ENCODE results near the gene STAT3. TPM values are rescaled to one million over a fixed set of nuclear protein-coding genes. Genes with fewer than 3 reads are reported as not detected.

Gene STAT3
- polyA plus RNA-seq, 2 of the 4 experiments (the other 2 are of a cell fraction) = 72.8 to 97.8 TPM

DNA sequence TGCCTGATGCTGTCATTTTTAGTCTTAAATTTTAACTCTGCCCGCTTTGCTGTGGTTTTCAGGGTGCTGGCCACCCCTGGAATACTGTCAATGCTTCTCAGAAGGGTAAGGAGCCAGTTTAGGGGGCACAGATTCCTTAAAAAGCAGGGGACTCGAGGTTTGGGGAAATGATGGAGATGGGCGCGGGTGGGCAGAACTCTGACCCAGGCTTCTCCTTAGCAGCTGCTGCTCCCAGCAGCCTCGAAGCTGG, 76.3 kb downstream of the STAT3 start:
- ChIA-PET CTCF (interaction anchor here (0.6 to 31.0 kb wide), 50 partner anchors 9 to 351 kb away, joined by 3 to 1360 read pairs (median 6); partner anchors contain the start of genes CAVIN1, NAGLU, STAT3 and STAT5A), POLR2A (interaction anchor here (1.0 to 1.9 kb wide), 2 partner anchors 35 to 111 kb away, joined by 3 to 6 read pairs; partner anchors contain the start of gene CAVIN1)
- WGBS (ENCODE audit: missing lambda C conversion rate) = 55% methylated on average over 5 of the region's 5 CpGs
- Histone ChIP-seq H3K4me3 (no peak overlapping the region), H3K27ac (peak overlapping the region in 1 of 2 experiments; percentile 76; a peak in 3 of 6 replicates), H3K9me3 (no peaks in the 10 kb centered on the region), H3K4me1 (peaks cover 13% of the 10 kb centered on the region), H3K4me2 (peak overlapping the region; percentile 64; the same call in 2 of the 3 replicates)
- DNase-seq (ENCODE audit: low read depth in 1 of 2, low spot score in 1 of 2) = no peak
- TF ChIP-seq GATA3 (IDR thresholded peaks at IDR 0.05; ENCODE audit: borderline replicate concordance) (no peak), EHF (CRISPR knock-in tag; IDR thresholded peaks at IDR 0.05) (0 out of 2 replicates have a peak, but pooled peaks have one; percentile 36)
- no peak for ATAC-seq
- no peak for FAIRE-seq

DNA sequence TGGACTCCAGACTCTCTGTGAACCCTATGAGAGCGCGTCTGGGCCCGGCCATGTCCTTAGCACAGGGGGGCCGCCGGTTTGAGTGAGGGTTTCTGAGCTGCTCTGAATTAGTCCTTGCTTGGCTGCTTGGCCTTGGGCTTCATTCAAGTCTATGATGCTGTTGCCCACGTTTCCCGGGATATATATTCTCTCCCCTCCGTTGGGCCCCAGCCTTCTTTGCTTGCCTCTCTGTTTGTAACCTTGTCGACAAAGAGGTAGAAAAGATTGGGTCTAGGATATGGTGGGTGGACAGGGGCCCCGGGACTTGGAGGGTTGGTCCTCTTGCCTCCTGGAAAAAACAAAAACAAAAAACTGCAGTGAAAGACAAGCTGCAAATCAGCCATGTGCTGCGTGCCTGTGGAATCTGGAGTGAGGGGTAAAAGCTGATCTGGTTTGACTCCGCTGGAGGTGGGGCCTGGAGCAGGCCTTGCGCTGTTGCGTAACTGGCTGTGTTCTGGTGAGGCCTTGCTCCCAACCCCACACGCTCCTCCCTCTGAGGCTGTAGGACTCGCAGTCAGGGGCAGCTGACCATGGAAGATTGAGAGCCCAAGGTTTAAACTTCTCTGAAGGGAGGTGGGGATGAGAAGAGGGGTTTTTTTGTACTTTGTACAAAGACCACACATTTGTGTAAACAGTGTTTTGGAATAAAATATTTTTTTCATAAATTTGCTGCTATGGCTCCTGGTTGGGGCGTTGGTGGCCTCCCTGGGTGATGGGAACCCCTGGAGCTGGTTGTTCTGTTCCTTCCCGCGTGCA, 76.8 kb downstream of the STAT3 start:
- H3K9me3 ChIP-seq = no peaks in the 10 kb centered on the region
- WGBS (ENCODE audit: missing lambda C conversion rate) = 94% methylated on average over 19 of the region's 19 CpGs
- no peak overlapping the region for H3K4me3 ChIP-seq
- DNase-seq (ENCODE audit: low read depth in 1 of 2, low spot score in 1 of 2) = no peak
- peak overlapping the region in 1 of 2 experiments; percentile 76; a peak in 1 of 6 replicates for H3K27ac ChIP-seq
- ChIA-PET POLR2A (interaction anchor here (1.0 to 1.9 kb wide), 2 partner anchors 34 to 111 kb away, joined by 3 to 6 read pairs; partner anchors contain the start of gene CAVIN1), CTCF (interaction anchor here (0.6 to 31.0 kb wide), 47 partner anchors 9 to 351 kb away, joined by 3 to 1360 read pairs (median 5); partner anchors contain the start of genes CAVIN1, NAGLU and STAT3)
- TF ChIP-seq CEBPB (IDR thresholded peaks at IDR 0.05) = peak; percentile 54 to 85; a peak in 3 of 4 replicates
- TF ChIP-seq CHD2 (IDR thresholded peaks at IDR 0.05; ENCODE audit: low read length, partially characterized antibody) = no peak
- peak in 1 of 2 experiments; percentile 8; a peak in 1 of 6 replicates for ATAC-seq
- FAIRE-seq = no peak
- peaks cover 13% of the 10 kb centered on the region for H3K4me1 ChIP-seq
- H3K4me2 ChIP-seq = no peak overlapping the region; the same call in 2 of the 3 replicates

DNA sequence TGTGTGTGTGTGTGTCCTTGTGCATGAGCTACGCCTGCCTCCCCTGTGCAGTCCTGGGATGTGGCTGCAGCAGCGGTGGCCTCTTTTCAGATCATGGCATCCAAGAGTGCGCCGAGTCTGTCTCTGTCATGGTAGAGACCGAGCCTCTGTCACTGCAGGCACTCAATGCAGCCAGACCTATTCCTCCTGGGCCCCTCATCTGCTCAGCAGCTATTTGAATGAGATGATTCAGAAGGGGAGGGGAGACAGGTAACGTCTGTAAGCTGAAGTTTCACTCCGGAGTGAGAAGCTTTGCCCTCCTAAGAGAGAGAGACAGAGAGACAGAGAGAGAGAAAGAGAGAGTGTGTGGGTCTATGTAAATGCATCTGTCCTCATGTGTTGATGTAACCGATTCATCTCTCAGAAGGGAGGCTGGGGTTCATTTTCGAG, 77.4 kb downstream of the STAT3 start:
- no peak for DNase-seq (ENCODE audit: low read depth in 1 of 2, low spot score in 1 of 2)
- CTCF ChIA-PET = interaction anchor here (0.6 to 31.0 kb wide), 19 partner anchors 8 to 217 kb away, joined by 3 to 1360 read pairs (median 8); partner anchors contain the start of genes CAVIN1 and STAT3
- H3K4me3 ChIP-seq = no peak overlapping the region
- no peak for ATAC-seq
- H3K4me1 ChIP-seq = peaks cover 13% of the 10 kb centered on the region
- H3K9me3 ChIP-seq = no peaks in the 10 kb centered on the region
- H3K27ac ChIP-seq = no peak overlapping the region
- 85% methylated on average over 9 of the region's 9 CpGs for WGBS (ENCODE audit: missing lambda C conversion rate)
- TF ChIP-seq POLR2AphosphoS2 (conservative IDR thresholded peaks at IDR 0.05; ENCODE audit: low read length) = 0 out of 2 replicates have a peak, but pooled peaks have one; percentile 7
- no peak for TF ChIP-seq MYC (IDR thresholded peaks at IDR 0.05; ENCODE audit: borderline replicate concordance, low read length)
- no peak for TF ChIP-seq HEYL (CRISPR knock-in tag; IDR thresholded peaks at IDR 0.05)
- peak; percentile 49 for FAIRE-seq
- H3K4me2 ChIP-seq = no peak overlapping the region
- POLR2A ChIA-PET = no interaction called here

DNA sequence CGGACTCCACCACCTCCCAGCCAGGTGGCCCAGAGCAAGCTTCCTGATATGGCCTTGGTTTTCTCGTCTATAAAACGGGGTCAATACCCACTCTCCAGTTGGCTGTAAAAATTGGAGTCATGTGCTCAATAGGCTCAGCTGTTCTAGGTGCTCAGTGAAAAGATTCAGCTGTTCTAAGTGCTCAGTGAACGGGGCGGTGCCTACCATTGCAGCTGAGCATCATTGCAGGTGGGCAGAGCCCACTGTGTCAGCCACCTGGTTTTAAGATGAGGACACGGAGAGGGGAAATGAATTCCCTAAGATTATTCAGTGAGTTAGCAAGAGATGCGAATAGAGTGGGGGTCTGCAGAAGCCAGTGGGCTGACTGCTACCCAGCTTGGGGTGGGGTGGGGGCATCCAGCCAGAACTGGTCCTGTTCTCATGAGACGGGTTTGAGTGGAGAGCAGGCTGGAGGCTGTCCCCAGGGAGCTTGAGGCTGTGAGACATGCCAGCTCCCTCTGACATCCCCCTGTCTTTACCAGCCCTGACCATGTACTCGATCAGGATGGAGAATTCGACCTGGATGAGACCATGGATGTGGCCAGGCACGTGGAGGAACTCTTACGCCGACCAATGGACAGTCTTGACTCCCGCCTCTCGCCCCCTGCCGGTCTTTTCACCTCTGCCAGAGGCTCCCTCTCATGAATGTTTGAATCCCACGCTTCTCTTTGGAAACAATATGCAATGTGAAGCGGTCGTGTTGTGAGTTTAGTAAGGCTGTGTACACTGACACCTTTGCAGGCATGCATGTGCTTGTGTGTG, 78.1 kb downstream of the STAT3 start:
- ChIA-PET POLR2A (interaction anchor here (1.3 kb wide), 1 partner anchor 113 kb away, joined by 4 read pairs; the partner anchor contains the start of gene CAVIN1), CTCF (interaction anchor here (0.5 to 31.0 kb wide), 24 partner anchors 7 to 347 kb away, joined by 3 to 1360 read pairs (median 8); partner anchors contain the start of genes CAVIN1 and STAT3)
- 90% methylated on average over 19 of the region's 19 CpGs for WGBS (ENCODE audit: missing lambda C conversion rate)
- H3K4me3 ChIP-seq = no peak overlapping the region
- 0 out of 2 replicates have a peak, but pooled peaks have one; percentile 7 for TF ChIP-seq POLR2AphosphoS2 (conservative IDR thresholded peaks at IDR 0.05; ENCODE audit: low read length)
- TF ChIP-seq NR3C1 (IDR thresholded peaks at IDR 0.05) = no peak
- H3K4me2 ChIP-seq = no peak overlapping the region
- peaks cover 13% of the 10 kb centered on the region for H3K4me1 ChIP-seq
- ATAC-seq (no peak), DNase-seq (ENCODE audit: low read depth in 1 of 2, low spot score in 1 of 2) (no peak), FAIRE-seq (no peak)
- no peak overlapping the region for H3K27ac ChIP-seq
- H3K9me3 ChIP-seq = no peaks in the 10 kb centered on the region

DNA sequence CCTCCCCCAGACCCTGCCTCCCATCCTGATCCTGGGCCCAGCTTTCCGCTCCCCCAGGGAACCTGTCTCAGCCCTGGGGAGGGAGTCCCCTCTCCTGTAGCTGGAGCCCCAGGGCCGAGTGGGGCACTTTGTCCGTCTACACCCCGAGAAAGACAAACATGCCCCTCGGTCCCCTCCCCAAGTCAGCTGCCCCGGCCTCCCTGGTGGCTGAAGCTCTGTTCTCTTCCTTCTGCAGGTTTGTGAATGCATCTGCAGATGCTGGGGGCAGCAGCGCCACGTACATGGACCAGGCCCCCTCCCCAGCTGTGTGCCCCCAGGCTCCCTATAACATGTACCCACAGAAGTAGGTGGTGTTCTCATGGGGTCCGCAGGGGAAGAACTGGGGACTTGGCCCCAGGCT, 79.1 kb downstream of the STAT3 start:
- peaks cover 13% of the 10 kb centered on the region for H3K4me1 ChIP-seq
- 88% methylated on average over 9 of the region's 9 CpGs for WGBS (ENCODE audit: missing lambda C conversion rate)
- H3K27ac ChIP-seq = no peak overlapping the region
- H3K4me3 ChIP-seq = no peak overlapping the region
- H3K9me3 ChIP-seq = no peaks in the 10 kb centered on the region
- 0 out of 2 replicates have a peak, but pooled peaks have one; percentile 14 for TF ChIP-seq GATA3 (IDR thresholded peaks at IDR 0.05; ENCODE audit: borderline replicate concordance)
- no peak for TF ChIP-seq FOSL2 (IDR thresholded peaks at IDR 0.05)
- no peak for TF ChIP-seq FOSL2 (CRISPR knock-in tag; IDR thresholded peaks at IDR 0.05)
- ATAC-seq = no peak
- H3K4me2 ChIP-seq = no peak overlapping the region
- FAIRE-seq = no peak
- ChIA-PET CTCF (interaction anchor here (1.0 to 31.0 kb wide), 21 partner anchors 9 to 285 kb away, joined by 3 to 1360 read pairs (median 7); partner anchors contain the start of genes CAVIN1, STAT3 and STAT5A), POLR2A (interaction anchor here (0.6 to 1.3 kb wide), 3 partner anchors 41 to 114 kb away, joined by 3 to 4 read pairs (median 4); partner anchors contain the start of gene CAVIN1)
- DNase-seq (ENCODE audit: low read depth in 1 of 2, low spot score in 1 of 2) = no peak
